Epithelial cell of proximal tubule (primary cell): ENCODE data around the gene PAPSS1. TPM values are rescaled to one million over a fixed set of nuclear protein-coding genes. Genes with fewer than 3 reads are reported as not detected.

Experiments used
- DNase-seq: peaks from one replicate; pipeline ENCODE4 v3.0.0-alpha.2; 2011; ENCODE audit warnings: low read depth
- H3K4me3 ChIP-seq: 2 replicates; pipeline ENCODE4 v1.5.1; 2011; ENCODE audit warnings: low read depth, mild to moderate bottlenecking, low read length
- total RNA-seq: library from RNA; depleted of rRNA; stranded (reverse); fragments of >200 nt; gene quantifications from 2 replicates; pipeline ENCODE4 v1.2.3, GENCODE V29; 2015
- TF ChIP-seq, protein P1 (sequence below): conservative IDR thresholded peaks from 2 replicates; pipeline ENCODE4 v1.5.1; 2012; ENCODE audit warnings: low read depth, mild to moderate bottlenecking, low read length

The PAPSS1 gene
- total RNA-seq, 1 donor from 2014 or later, result 51.2 TPM

DNA sequence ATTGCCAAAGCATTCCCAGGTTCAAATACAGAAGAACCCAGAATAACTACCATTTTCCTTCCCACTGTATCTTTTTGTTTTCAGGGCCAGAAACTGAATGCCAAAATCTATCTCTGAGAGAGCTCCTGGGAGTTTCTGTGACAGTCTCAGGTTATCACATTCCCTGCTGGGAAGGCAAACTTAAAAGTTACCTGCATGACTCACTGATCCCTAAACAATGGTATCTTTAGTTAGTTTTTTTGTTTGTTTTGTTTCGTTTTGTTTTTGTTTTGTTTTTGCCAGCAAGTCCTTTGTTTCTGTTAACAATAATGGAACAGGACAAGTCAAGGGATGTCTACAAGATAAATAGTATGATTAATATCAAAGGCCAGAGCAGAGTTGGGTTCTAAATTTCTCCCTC is 34.3 kb downstream of the PAPSS1 start:
- H3K4me3 ChIP-seq, result no peak overlapping the region
- no peak for DNase-seq
- TF ChIP-seq, protein P1, sequence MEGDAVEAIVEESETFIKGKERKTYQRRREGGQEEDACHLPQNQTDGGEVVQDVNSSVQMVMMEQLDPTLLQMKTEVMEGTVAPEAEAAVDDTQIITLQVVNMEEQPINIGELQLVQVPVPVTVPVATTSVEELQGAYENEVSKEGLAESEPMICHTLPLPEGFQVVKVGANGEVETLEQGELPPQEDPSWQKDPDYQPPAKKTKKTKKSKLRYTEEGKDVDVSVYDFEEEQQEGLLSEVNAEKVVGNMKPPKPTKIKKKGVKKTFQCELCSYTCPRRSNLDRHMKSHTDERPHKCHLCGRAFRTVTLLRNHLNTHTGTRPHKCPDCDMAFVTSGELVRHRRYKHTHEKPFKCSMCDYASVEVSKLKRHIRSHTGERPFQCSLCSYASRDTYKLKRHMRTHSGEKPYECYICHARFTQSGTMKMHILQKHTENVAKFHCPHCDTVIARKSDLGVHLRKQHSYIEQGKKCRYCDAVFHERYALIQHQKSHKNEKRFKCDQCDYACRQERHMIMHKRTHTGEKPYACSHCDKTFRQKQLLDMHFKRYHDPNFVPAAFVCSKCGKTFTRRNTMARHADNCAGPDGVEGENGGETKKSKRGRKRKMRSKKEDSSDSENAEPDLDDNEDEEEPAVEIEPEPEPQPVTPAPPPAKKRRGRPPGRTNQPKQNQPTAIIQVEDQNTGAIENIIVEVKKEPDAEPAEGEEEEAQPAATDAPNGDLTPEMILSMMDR, result no peak

DNA sequence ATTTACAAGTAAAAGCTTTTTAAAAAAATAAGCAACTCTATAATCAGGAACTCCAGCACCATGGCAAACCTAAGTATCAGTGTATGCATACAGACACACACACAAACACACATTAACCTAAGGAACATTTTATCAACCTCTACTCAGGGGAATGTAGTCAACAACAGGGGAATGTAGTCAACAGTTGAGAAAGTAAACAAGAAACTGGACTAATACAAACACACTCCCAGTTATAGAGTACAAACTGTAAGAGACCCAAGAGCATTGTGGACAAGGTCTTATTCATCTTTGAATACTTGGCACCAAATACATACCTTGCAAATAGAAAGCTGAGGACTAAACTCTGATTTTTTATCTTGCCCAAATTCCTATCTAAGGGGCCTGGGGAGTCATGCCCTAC is 36.2 kb downstream of the PAPSS1 start:
- H3K4me3 ChIP-seq, result no peak overlapping the region
- TF ChIP-seq, protein P1, result no peak
- DNase-seq, result no peak

DNA sequence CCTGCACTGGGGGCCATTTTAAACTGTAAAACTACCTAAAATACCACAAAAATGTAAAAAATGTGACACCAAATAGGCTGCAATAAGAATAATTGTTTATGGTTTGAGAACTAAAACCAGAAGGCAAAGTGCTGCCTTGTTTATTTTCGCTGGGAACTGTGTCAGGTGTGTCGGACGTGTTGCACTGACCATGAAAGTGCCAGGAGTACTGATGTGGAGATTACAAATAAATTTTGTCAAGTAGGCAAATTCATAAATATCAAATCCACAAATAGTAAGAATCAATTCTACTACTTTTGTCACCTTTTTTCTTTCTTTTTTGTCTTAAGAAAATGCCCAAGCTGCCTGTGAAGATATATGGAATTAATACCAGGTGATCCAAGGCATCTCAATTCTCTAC is 37.7 kb downstream of the PAPSS1 start:
- TF ChIP-seq, protein P1, result no peak
- no peak for DNase-seq
- no peak overlapping the region for H3K4me3 ChIP-seq

DNA sequence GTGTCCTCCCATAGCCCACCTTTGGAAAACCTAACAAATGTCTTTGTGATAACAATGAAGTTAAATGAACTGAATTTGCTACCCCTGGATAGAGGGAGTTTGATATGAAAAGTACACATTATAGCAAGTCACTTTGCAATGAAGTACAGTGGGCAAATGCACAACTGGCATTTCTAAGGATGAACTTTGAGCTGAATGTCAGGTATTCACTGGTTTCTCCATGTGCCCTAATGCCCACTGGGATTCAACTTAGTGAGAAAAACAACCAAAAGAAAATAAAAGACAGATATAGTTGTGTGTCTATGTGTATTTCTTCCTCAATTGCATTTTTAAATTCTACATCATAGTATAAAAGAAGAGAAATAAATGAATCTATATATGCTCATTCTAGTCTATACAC is 51.0 kb downstream of the PAPSS1 start:
- H3K4me3 ChIP-seq, result no peak overlapping the region
- no peak for DNase-seq
- TF ChIP-seq, protein P1, result no peak

DNA sequence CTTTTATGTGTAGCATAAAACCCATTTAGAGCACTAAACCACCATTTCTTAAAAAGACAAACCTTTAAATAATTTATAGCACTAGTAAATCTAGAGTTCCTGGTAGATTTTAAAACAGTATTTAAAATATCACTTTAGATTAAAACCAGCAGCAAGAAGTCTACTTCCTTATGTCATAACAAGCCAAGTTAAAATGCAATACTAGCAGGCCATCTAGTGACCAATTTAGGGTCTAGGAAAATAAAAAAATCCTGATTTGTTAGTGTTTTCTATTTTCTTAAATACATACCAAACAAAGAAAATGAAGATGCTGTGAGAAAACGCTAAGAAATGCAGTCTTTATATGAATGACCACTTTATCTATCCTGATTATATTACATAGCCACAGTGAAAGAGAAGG is 53.9 kb downstream of the PAPSS1 start:
- DNase-seq, result no peak
- no peak overlapping the region for H3K4me3 ChIP-seq
- TF ChIP-seq, protein P1, result peak; percentile 45

DNA sequence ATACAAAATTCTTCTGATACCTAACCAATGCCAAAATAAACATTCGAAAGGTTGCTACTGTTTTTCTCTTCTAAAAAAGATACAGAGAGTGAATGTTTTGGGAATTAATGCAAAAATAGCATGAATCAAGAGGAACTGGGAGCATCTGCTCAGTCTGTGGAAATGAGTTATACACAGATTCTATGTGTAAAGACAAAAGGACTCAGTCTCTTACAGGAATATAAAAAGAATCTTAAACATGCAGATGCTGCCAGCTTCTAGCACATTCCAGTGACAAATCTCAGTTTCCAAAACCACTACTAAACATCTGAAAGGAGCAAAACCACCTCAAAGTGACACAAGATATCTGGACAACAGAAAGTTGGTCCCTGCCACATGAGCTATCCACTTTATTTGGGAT is 55.0 kb downstream of the PAPSS1 start:
- H3K4me3 ChIP-seq, result no peak overlapping the region
- TF ChIP-seq, protein P1, result no peak
- no peak for DNase-seq

DNA sequence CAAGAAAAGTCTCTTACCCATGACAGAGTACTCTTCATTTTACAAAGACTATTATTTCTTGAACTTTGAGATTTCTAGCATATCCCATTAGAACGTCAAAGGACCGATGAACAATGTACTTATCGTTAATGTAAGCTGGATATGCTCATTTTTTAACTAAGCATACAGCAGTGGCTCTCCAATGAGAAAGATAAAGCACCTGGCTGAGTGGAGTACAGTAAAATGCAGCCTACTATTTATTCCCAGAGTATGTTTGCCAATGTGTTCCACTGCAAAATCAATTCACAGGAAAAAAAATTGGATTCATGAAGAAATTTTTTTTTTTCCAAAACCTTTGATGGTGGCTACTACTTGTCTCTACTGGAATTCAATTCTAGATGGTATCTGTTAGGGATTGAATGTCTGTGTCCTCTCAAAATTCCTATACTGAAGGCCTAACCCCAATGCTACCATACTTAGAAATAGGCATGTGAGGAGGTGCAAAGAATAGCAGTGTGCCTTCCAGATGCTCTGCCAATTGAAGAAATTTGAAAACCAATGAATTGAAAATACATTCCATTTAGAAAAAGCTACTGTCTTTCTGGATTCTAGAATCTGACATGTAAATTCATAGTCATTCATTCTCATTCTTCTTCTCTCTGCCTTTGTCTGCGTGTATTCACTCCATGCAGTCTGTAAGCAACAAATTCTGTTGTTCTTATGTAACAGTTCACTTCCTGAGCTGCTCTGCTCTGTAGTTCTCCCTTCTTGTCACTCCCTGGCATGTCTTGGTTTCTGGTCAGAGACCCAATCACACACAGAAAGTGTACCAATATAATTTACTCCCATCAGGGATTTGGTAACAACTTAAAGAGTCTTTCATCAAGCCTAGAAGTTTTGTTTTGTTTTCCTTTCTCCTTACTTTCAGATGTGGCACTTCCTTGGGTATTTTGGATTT is 61.4 kb downstream of the PAPSS1 start:
- H3K4me3 ChIP-seq, result no peak overlapping the region
- TF ChIP-seq, protein P1, result no peak
- DNase-seq, result no peak
